ENCODE data around the gene ABHD12.
"Not testable (repeated sequence)": the region's sequence is repeated elsewhere in the genome, so short reads cannot be mapped to it uniquely, and the experiment has no call there.

The ABHD12 gene

GRCh38 chr20:25276533-25277050 is 114.0 kb downstream of the ABHD12 start:
- DNase-seq (ENCODE audit: low spot score) = no peak

- no peak for DNase-seq (ENCODE audit: low spot score)
Observed at GRCh38 chr20:25275813-25276532, 114.7 kb downstream of the ABHD12 start.

GRCh38 chr20:25274891-25275812 is 115.5 kb downstream of the ABHD12 start:
- no peak for DNase-seq (ENCODE audit: low spot score)

GRCh38 chr20:25274481-25274880 is 116.2 kb downstream of the ABHD12 start:
- no peak for DNase-seq (ENCODE audit: low spot score)

GRCh38 chr20:25273541-25274358 is 116.9 kb downstream of the ABHD12 start:
- DNase-seq (ENCODE audit: low spot score) = no peak

- DNase-seq (ENCODE audit: low spot score) = no peak
Observed at GRCh38 chr20:25273046-25273445, 117.6 kb downstream of the ABHD12 start.

- no peak for DNase-seq (ENCODE audit: low spot score)
Observed at GRCh38 chr20:25272223-25273000, 118.2 kb downstream of the ABHD12 start.

GRCh38 chr20:25271486-25272222 is 119.0 kb downstream of the ABHD12 start:
- no peak for DNase-seq (ENCODE audit: low spot score)

GRCh38 chr20:25270829-25271251 is 119.8 kb downstream of the ABHD12 start:
- DNase-seq (ENCODE audit: low spot score) = no peak

- DNase-seq (ENCODE audit: low spot score) = no peak
Observed at GRCh38 chr20:25269833-25270170, 120.8 kb downstream of the ABHD12 start.

GRCh38 chr20:25269057-25269832 is 121.4 kb downstream of the ABHD12 start:
- no peak for DNase-seq (ENCODE audit: low spot score)

GRCh38 chr20:25260770-25261437 is 129.7 kb downstream of the ABHD12 start:
- DNase-seq (ENCODE audit: low spot score) = not testable (repeated sequence)

- no peak for DNase-seq (ENCODE audit: low spot score)
Observed at GRCh38 chr20:25259788-25260254, 130.8 kb downstream of the ABHD12 start.

GRCh38 chr20:25259358-25259757 is 131.3 kb downstream of the ABHD12 start:
- DNase-seq (ENCODE audit: low spot score) = no peak

GRCh38 chr20:25258828-25259227 is 131.8 kb downstream of the ABHD12 start:
- DNase-seq (ENCODE audit: low spot score) = no peak

- no peak for DNase-seq (ENCODE audit: low spot score)
Observed at GRCh38 chr20:25258476-25258805, 132.2 kb downstream of the ABHD12 start.

- DNase-seq (ENCODE audit: low spot score) = no peak
Observed at GRCh38 chr20:25257756-25258475, 132.7 kb downstream of the ABHD12 start.

- no peak for DNase-seq (ENCODE audit: low spot score)
Observed at GRCh38 chr20:25257130-25257529, 133.5 kb downstream of the ABHD12 start.
